ENCODE results near the gene PRKCE. TPM values are rescaled to one million over a fixed set of nuclear protein-coding genes. Genes with fewer than 3 reads are reported as not detected.

The PRKCE gene
- total RNA-seq, 2 experiments from 2014 or later, result 12.5 to 13.6 TPM

DNA sequence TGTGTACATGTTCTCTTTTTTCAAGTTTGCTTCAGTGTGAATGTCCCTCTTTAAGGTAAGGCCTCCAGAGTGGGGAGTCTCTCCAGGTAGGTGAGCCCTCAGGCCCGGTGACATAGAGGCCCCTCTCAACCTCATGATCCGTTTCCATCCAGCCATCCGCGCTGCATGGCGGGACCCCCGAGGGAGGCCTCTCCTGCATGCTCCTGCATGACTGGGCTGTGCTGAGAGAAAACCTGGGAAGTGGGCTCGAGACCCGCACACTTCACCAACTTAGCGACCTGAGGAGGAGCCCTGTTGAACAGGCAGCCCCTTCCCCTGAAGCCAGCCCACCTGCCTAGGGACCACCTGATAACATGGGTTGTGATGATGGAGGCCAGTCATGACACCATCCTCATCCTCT lies 514.4 kb downstream of the PRKCE start:
- Mint-ChIP-seq H3K36me3 (peaks cover 4% of the 10 kb centered on the region), H3K9me3 (no peaks in the 10 kb centered on the region), H3K27me3 (no peaks in the 10 kb centered on the region), H3K27ac (no peak overlapping the region), H3K4me1 (ENCODE audit: low read depth) (no peaks in the 10 kb centered on the region), H3K4me3 (no peak overlapping the region)
- intact Hi-C loops (cut with micrococcal nuclease), result no loop called here
- CTCF ChIA-PET, result no interaction called here
- DNase-seq, result no peak
- POLR2A ChIA-PET, result no interaction called here

DNA sequence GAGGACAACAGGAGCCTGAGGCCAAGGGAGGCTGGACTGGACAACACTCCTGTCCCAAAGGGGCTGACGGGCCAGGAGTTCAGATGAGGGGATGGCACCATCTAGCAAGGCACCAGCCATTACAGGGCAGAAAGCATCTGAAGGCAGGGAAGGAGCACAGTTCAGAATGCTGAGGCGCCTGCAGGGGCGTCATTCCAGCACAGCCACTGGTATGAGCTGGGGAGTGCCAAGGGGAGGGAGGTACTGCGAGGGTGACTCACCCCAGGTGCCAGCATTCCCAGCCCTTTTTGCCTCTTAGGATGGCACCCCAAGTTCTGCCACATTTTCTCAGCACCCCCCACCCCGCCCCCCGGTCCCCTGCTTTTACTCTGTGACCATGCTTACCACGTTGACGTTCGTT lies 515.9 kb downstream of the PRKCE start:
- POLR2A ChIA-PET, result no interaction called here
- Mint-ChIP-seq H3K27ac (no peak overlapping the region), H3K4me1 (ENCODE audit: low read depth) (no peaks in the 10 kb centered on the region), H3K4me3 (no peak overlapping the region), H3K9me3 (no peaks in the 10 kb centered on the region), H3K36me3 (peaks cover 3% of the 10 kb centered on the region), H3K27me3 (no peaks in the 10 kb centered on the region)
- CTCF ChIA-PET, result no interaction called here
- no peak for DNase-seq
- intact Hi-C loops (cut with micrococcal nuclease), result no loop called here

DNA sequence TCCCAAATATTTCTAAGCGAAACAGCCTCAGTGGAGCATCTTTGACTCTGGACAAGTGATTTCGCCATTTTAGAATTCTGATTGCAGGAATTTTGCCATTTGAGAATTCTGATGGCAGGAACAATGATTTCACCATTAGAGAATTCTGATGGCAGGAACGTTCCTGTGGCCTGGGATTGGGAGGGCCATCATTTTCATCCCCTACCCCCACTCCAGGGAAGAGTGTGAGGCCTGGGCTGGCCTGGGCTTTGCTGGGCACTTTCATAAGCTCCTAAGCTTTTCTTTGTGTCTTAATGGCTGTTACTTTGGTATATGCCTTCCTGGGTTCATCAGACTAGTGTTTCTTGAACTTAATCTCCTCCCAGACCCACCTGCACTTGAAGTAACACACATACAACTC lies 516.4 kb downstream of the PRKCE start:
- Mint-ChIP-seq H3K9me3 (no peaks in the 10 kb centered on the region), H3K4me3 (no peak overlapping the region), H3K27ac (no peak overlapping the region), H3K27me3 (no peaks in the 10 kb centered on the region), H3K4me1 (ENCODE audit: low read depth) (no peaks in the 10 kb centered on the region), H3K36me3 (peaks cover 1% of the 10 kb centered on the region)
- no peak for DNase-seq
- intact Hi-C loops (cut with micrococcal nuclease), result no loop called here
- POLR2A ChIA-PET, result no interaction called here
- CTCF ChIA-PET, result no interaction called here

DNA sequence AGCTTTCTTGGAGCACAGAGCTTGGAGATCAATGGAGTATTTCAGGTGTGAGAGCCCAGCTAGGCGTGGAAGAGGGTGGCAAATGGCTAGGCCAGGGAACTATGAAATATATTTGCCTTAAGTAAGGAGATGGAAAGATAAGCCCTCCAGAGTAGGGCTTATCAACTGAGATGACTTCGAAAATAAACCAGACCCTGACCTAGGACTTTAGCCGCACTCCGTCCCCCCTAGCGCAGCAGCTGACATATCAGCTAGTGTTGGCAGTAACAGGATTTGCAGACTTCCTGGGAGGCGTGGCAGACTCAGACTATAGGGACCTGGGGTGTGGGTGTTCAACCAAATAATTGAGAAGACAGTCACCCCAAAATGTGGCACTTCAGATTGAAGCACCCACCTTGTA lies 518.0 kb downstream of the PRKCE start:
- CTCF ChIA-PET, result no interaction called here
- Mint-ChIP-seq H3K4me3 (no peak overlapping the region), H3K9me3 (no peaks in the 10 kb centered on the region), H3K27ac (no peak overlapping the region), H3K4me1 (ENCODE audit: low read depth) (no peaks in the 10 kb centered on the region), H3K36me3 (peaks cover 1% of the 10 kb centered on the region), H3K27me3 (no peaks in the 10 kb centered on the region)
- POLR2A ChIA-PET, result no interaction called here
- intact Hi-C loops (cut with micrococcal nuclease), result no loop called here
- no peak for DNase-seq

DNA sequence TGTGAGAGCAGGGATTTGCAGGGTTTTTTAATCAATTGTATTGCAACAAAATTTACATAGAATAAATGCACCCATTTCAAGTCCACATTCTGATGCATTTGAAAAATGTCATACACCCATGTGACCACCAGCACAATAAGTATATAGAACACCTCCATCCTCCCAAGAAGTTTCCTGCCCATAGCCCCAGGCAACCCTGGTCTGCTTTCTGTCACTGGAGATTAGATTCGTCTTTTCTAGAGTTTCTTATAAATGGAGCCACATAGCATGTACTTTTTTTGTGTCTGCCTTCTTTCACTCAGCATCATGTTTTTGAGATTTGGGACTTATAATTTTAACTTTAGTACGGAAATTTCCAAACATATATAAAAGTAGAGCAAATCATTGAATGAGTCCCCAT lies 518.6 kb downstream of the PRKCE start:
- Mint-ChIP-seq H3K27ac (no peak overlapping the region), H3K4me3 (no peak overlapping the region), H3K27me3 (no peaks in the 10 kb centered on the region), H3K9me3 (no peaks in the 10 kb centered on the region), H3K4me1 (ENCODE audit: low read depth) (no peaks in the 10 kb centered on the region), H3K36me3 (no peaks in the 10 kb centered on the region)
- no peak for DNase-seq
- CTCF ChIA-PET, result no interaction called here
- POLR2A ChIA-PET, result no interaction called here
- intact Hi-C loops (cut with micrococcal nuclease), result no loop called here

DNA sequence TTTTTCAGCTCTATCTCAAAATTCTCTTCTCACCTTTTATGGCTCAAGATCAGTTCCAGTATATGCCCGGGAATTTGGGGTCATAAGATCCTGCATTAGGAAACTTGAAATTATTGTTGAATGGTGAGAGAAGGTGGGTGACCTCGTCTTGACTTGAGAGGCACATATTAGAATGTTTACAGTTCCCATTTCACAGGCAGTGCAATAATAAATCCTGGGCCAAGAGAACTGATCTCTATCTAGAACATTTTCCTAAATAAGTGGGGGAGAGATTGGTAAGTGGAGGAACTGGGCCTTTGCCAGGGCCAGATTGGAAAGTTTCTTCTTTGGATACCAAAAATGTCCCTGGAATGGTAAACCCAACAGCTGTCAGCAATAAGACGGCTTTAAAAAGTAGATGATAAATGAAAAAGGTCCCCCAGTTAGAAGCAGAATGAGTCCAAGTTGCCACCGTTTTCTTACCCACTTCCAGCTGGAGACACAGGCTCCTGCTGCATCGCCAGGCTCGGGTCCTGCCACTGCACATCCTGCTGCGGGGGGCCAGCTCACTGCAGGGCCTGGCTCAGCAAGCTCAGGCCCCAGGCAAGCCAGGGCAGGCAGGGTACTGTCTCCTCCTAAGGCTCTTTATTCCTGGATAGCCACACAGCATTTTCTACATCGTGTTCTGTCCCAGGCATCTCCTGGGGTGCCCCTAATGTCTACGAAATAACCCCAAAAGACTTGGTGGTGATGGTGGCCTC lies 519.3 kb downstream of the PRKCE start:
- no peaks in the 10 kb centered on the region for H3K9me3 Mint-ChIP-seq
- H3K4me3 Mint-ChIP-seq, result no peak overlapping the region
- no peak for DNase-seq
- intact Hi-C loops (cut with micrococcal nuclease), result no loop called here
- no peak overlapping the region for H3K27ac Mint-ChIP-seq
- H3K27me3 Mint-ChIP-seq, result no peaks in the 10 kb centered on the region
- H3K4me1 Mint-ChIP-seq (ENCODE audit: low read depth), result no peaks in the 10 kb centered on the region
- H3K36me3 Mint-ChIP-seq, result no peaks in the 10 kb centered on the region
- POLR2A ChIA-PET, result interaction anchor here (0.6 kb wide), 1 partner anchor 58 kb away, joined by 3 read pairs; no protein-coding TSS in a partner anchor
- CTCF ChIA-PET, result no interaction called here

DNA sequence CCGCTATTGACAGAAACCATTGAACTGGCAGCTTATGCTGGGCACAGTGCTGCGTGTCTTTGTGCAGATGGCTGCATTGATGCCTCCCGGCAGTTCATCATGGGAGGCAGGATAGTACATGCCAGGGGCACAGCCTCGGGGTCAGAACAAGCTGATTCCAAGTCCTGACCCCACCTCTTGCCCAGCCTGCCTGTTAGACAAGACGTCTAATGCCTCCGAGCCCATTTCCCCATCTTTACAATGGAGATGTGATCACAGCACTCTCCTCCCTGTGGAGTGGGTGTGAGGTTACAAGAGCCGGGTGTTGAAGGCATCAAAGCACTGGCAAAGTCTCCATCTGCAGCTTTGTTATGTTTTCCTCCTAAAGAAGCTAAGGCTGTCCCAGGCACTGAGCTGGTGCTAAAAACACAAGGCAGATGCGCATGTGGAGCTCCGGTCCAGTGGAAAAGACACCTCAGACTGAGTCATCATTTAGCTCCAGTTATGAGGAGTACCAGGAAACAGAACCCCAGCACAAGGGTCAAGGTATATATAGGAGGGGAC lies 520.0 kb downstream of the PRKCE start:
- Mint-ChIP-seq H3K36me3 (no peaks in the 10 kb centered on the region), H3K4me1 (ENCODE audit: low read depth) (no peaks in the 10 kb centered on the region)
- intact Hi-C loops (cut with micrococcal nuclease), result no loop called here

DNA sequence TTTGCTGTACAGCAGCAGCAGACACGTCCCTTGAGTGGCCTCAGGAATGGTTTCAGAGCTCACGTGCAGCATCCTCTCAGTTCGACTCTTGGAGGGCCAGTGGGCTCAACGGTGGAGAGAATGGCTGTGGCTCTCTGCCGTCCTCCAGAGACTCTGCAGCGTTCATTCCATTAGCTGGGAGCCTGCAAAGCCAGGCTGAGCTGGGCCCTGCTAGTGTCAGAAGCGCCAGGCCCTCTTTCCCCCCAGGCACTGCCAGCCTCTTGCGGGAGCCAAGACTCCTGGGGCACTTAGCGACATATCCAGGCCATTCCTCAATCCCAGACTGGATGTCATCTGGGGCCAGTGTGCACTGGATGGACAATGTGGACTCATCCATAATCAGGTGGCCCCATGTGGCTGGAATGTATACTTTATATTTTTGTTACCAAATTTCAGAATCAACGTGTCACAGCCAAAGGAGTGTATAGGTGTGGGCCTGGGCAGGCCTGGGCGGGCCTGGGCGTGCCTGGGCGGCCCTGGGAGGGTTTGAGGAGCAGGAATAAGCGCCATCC lies 520.6 kb downstream of the PRKCE start:
- Mint-ChIP-seq H3K27ac (no peak overlapping the region), H3K27me3 (no peaks in the 10 kb centered on the region), H3K9me3 (no peaks in the 10 kb centered on the region), H3K4me1 (ENCODE audit: low read depth) (no peaks in the 10 kb centered on the region), H3K36me3 (no peaks in the 10 kb centered on the region), H3K4me3 (no peak overlapping the region)
- intact Hi-C loops (cut with micrococcal nuclease), result no loop called here
- CTCF ChIA-PET, result no interaction called here
- no peak for DNase-seq
- POLR2A ChIA-PET, result no interaction called here

More for the DNA sequence above, 520.0 kb downstream of the PRKCE start:
- POLR2A ChIA-PET, result interaction anchor here (0.6 kb wide), 1 partner anchor 57 kb away, joined by 3 read pairs; no protein-coding TSS in a partner anchor
- H3K4me3 Mint-ChIP-seq, result no peak overlapping the region
- H3K9me3 Mint-ChIP-seq, result no peaks in the 10 kb centered on the region
- no peak for DNase-seq
- no peak overlapping the region for H3K27ac Mint-ChIP-seq
- CTCF ChIA-PET, result no interaction called here
- H3K27me3 Mint-ChIP-seq, result no peaks in the 10 kb centered on the region

DNA sequence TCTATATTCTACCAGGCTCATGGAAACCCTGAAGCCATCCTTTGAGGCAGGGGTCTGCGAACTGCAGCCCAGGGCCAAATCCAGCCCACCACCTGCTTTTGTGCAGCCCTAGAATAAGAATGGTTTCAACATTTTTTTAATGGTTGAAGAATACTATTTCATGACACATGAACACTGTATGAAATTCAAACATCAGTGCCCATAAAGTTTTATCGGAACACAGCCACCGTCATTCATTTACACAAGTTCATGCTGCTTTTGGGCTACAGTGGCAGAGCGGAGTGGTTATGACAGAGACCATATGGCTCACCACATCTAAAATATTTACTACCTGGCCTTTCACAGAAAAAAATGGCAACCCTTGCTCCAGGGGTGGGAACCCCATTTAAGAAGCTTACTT lies 521.6 kb downstream of the PRKCE start:
- Mint-ChIP-seq H3K36me3 (no peaks in the 10 kb centered on the region), H3K9me3 (no peaks in the 10 kb centered on the region), H3K4me1 (ENCODE audit: low read depth) (no peaks in the 10 kb centered on the region), H3K27ac (no peak overlapping the region), H3K27me3 (no peaks in the 10 kb centered on the region), H3K4me3 (no peak overlapping the region)
- ChIA-PET CTCF (no interaction called here), POLR2A (no interaction called here)
- intact Hi-C loops (cut with micrococcal nuclease), result no loop called here
- no peak for DNase-seq

DNA sequence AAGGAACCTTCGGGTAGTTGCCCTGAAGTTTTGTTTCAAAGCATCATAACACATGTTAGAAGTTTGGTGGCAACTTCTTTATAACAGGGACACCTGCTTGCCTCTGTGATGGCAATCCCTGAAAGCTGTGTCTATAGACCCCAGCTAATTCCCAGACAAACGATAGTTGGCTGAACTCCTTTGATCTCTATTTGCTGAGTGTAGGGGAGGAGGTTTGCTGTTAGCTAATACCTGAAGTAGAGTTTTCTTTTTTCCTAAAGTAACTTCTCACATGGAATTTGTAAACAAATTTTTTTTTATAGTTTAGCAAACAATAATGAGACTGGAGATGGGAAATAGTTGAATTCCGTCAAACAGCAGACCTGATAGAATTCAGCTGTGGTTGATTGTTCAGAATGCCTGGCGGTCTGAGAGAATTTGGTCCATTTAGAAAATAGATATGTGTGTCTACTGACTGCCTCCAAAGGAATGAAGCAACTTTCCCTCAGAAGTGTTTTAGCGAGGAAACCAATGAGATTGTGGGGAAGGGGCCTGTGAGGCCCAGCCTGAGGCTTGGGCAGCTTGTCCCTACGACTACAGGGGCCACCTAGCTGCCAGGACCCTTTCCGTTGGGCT lies 522.3 kb downstream of the PRKCE start:
- ChIA-PET CTCF (no interaction called here), POLR2A (no interaction called here)
- H3K36me3 Mint-ChIP-seq, result no peaks in the 10 kb centered on the region
- DNase-seq, result no peak
- no peaks in the 10 kb centered on the region for H3K9me3 Mint-ChIP-seq
- peaks cover 2% of the 10 kb centered on the region for H3K4me1 Mint-ChIP-seq (ENCODE audit: low read depth)
- H3K27me3 Mint-ChIP-seq, result no peaks in the 10 kb centered on the region
- no peak overlapping the region for H3K27ac Mint-ChIP-seq
- no peak overlapping the region for H3K4me3 Mint-ChIP-seq
- intact Hi-C loops (cut with micrococcal nuclease), result no loop called here

DNA sequence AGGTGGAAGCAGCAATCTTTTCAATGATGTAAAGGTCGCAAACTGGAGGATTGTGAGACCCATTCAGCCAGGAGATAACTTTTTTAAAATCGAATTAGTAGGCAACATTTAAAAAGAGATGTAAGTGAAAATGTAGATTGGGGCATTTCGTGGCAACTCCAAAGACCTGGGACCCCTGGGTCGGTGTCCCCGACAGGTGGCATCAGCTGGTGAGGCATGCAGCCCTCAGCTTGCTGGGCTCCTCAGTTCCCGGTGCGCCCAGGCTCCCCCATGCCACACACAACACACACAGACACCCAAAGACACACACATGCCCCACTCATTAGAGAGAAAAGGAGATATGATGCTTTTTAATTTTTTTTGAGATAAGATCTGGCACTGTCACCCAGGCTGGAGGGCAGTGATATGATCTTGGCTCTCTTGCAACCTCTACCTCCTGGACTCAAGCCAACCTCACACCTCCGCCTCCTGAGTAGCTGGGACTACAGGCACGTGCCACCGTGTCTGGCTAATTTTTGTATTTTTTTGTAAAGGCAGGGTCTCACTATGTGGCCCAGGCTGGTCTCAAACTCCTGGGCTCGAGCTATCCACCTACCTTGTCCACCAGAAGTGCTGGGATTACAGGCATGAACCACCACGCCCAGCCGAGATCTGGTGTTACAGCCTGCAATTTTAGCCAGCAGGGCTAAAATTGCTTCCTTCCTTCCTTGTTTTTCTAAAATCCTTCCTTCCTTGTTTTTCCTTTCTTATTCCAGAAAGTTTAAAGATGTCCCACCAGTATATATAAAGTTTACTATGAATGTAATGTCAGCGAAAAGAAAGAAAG lies 523.1 kb downstream of the PRKCE start:
- no peaks in the 10 kb centered on the region for H3K36me3 Mint-ChIP-seq
- no peaks in the 10 kb centered on the region for H3K27me3 Mint-ChIP-seq
- H3K4me3 Mint-ChIP-seq, result no peak overlapping the region
- intact Hi-C loops (cut with micrococcal nuclease), result no loop called here
- ChIA-PET CTCF (no interaction called here), POLR2A (no interaction called here)
- DNase-seq, result no peak
- peaks cover 10% of the 10 kb centered on the region for H3K4me1 Mint-ChIP-seq (ENCODE audit: low read depth)
- H3K9me3 Mint-ChIP-seq, result no peaks in the 10 kb centered on the region
- no peak overlapping the region for H3K27ac Mint-ChIP-seq

DNA sequence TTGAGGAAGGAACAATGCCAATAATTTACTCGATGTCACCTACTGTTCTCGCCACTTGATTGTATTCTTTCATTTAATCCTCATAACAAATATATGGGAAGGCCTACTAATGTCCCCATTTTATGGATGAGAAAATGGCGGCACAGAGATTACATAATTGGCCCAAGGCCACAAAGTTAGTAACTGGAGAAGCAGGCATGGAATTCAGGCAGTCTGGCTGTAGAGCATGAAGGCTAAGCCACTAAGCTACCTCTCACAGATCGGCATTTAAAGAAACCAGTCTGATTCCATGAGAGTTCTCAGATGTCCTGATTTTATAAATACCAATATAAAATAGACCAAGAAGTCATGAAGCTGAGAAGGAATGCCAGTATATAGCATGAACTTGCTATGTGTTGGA lies 523.9 kb downstream of the PRKCE start:
- no peaks in the 10 kb centered on the region for H3K27me3 Mint-ChIP-seq
- intact Hi-C loops (cut with micrococcal nuclease), result no loop called here
- no peak overlapping the region for H3K27ac Mint-ChIP-seq
- no peak overlapping the region for H3K4me3 Mint-ChIP-seq
- H3K36me3 Mint-ChIP-seq, result no peaks in the 10 kb centered on the region
- CTCF ChIA-PET, result no interaction called here
- POLR2A ChIA-PET, result no interaction called here
- DNase-seq, result no peak
- H3K4me1 Mint-ChIP-seq (ENCODE audit: low read depth), result peaks cover 10% of the 10 kb centered on the region
- no peaks in the 10 kb centered on the region for H3K9me3 Mint-ChIP-seq

Data from activated CD4-positive, alpha-beta memory T cell treated with anti-CD3 and anti-CD28 coated beads for 36 hours (primary cell).